GM15510 (cell line): ENCODE measurements around the gene NAPB.

ENCODE experiments used
- POLR2A ChIP-seq: IDR thresholded peaks from 3 replicates; pipeline ENCODE4 v1.6.1; 2011; ENCODE audit warnings: borderline replicate concordance; ENCODE audit not compliant: insufficient read length; ENCODE audit errors: extremely low read depth

The NAPB gene

DNA sequence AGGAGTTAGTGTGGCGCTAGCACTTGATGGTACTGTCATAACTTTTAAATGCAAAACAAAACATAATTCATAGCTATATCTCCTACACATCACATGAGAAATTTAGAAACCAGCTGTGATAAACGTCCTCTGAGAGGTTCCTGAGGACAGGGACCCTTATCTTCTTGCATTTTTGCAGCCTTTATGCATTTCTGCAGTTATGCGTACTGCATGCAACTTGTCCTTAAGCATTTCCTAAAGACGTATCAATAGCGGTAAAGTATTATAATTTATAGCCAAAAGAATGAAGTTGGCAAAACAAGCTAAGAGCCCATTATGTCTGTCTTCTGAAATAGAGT lies 1.7 kb downstream of the NAPB start:
- TF ChIP-seq POLR2A, result no peak

DNA sequence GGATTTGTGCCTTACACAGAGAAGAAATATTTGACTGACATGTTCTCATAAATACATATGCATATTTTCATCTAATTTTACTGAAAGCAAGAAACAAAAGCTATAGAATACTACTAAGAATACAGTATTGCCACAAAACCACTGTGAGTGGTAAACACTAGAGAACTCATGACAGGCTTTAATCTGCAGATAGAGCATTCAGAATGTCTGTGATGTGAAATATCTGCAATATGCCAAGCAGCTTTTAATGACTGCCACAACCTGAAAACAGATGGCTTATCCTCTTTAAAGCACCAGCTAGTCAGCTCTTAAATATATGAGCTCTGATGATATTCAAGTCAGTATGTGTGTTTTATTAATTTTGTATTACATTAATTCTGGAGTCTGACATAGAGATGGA lies 3.4 kb downstream of the NAPB start:
- no peak for TF ChIP-seq POLR2A

DNA sequence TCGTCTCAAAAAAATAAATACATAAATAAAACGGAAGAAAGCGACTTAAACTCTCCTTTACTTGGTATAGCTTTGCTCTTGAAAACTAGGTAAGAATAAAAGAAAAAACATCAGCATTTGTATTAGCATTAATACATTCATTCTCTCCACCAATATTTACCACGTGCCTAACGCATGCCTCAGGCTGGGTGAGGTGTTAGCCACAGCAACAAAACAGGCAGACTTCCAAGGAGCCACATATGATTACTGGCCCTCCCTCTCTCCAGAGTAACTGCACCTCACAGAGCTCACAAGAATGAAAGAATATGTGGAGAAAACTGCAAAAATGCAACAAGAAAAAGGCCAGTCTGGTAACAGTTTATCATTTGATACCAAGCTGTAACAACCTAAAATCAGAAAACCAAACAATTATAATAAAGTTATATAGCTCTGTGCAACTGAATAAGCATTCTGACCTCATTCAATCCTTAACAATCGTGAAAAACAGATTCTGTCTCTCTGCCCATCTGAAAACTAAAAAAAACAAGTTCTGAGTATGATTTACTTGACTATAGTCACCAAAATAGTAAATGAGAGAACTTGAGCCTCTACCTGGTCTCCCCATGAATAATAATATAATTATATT lies 5.2 kb downstream of the NAPB start:
- no peak for TF ChIP-seq POLR2A

DNA sequence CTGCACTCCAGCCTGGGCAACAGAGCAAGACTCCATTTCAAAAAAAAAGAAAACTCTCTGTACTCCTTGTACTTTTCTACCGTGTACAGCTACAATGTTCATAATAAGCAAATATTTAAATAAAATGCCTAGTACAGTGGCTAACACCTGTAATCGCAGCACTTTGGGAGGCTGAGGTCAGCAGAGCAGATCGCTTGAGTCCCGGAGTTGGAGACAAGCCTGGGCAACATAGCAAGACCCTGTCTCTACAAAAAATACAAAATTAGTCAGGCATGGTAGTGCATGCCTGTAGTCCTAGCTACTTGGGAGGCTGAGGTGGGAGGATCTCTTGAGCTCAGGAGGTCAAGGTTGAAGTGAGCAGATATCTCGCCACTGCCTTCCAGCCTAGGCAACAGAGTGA lies 5.7 kb downstream of the NAPB start:
- TF ChIP-seq POLR2A, result no peak

DNA sequence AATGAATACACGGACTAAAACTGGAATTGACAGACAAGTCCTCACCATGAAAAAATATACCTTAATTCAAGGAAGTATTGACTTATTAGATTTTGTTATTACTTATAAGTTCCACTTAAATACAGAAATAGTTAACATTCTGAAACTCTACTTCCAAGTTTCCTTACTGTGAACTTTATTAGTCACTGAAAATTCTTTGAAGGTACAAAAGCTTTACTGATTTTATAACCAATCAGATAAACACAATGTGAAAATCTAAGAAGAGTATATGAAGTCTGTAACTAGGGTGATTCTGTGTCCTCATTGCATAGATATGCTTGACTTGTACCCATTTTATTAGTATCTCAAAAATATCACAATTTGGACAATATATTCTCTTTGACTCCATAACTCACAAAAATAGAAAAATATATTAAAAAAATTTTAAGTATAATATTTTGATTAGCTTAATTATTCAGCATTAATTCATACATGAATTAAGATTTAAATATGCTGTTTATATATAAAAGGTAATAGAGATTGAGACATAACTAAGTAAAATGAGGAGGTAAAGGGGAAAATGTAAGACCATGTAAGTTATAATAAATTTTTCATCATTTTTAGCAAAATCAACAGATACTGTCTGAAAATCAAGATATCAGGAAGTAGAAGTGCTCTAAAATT lies 6.6 kb downstream of the NAPB start:
- TF ChIP-seq POLR2A, result no peak

DNA sequence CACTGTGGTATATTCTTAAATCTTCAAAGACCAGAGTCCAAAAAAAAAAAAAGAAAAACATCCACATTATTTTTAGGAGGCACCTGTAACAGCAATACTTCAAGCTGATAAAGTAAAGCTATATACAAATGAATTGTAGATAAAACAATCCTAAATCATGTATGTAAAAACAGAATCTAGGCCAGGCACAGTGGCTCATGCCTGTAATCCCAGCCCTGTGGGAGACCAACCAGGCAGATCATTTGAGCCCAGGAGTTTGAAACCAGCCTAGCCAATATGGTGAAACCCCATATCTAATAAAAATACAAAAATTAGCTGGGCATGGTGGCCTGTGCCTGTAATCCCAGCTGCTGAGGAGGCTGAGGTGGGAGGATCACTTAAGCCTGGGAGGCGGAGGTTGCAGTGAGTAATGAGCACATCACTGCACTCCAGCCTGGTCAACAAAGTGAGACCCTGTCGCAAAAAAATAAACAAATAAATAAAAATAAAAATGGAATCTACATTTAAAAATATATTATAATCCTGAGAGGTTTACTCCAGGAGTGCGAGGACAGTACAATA lies 7.3 kb downstream of the NAPB start:
- TF ChIP-seq POLR2A, result no peak

DNA sequence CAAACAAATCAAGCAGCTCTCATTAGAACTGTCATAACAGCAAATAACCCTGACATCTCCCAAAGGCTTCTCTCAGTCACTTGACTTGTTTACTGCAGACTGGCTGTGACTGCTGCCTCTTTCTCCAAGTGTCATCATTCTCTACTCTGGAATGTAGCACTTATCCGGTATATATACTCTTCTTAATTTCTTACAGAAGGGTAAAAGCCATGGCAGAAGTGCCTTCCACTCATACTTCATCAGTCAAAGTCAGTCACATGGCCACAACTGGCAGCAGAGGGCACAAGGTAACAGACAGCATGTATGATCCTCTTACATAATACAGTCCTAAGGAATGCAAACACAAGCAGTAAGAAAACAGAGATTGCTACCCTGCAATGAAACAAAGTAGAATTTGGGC lies 9.3 kb downstream of the NAPB start:
- TF ChIP-seq POLR2A, result no peak

DNA sequence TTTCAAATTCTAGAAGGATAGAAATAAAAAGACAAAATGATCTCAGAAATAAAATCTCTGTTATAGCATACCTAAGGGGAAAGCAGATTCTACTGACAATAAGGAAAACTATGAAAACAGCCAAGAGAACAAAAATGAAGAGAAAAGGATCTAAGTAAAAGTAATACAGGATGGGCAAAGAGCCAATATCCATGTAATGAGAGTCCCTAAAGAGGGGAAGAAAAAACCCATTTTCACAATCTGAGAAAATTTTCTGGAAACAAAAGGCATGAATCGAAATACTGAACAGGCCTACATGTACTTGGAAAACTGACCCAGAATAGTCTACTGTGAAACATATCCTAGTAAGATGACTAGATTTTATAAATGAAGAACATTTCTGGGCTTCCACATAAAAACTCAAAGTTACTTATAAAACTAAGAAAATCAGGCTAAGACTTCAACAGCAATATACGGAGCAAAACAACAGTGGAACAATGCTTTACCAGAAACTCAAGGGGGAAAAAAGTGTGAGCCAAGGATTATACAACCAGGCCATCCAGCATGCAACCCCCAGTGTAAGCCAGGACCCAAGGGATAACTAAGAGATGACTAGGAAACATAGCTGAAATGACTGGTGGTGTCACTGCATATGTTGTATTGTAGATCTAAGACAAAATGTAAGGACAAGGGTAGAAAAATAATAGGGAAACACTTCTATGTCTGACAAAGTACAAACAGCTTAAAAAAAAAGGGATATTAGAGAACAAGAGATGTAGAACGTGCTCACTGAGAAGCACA lies 10.2 kb downstream of the NAPB start:
- TF ChIP-seq POLR2A, result no peak

DNA sequence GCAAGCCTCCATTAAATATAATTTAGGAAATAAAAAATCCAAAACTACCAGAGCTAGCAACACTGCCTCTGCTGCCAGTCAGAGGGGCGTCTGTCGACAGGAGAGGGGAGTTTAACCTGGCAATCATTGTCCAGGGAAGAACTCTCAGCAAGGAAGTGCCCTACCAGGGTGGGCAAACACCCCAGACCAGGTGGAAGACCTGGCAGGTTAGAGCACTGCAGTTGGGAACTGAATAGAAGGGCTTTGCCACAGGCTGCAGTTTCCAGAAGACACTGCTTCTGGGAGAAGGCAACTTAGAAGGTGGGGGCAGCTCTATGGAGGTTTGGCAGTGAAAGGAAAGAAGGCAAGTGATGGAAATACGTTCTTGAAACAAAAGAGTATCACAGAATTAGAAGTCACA lies 11.5 kb downstream of the NAPB start:
- TF ChIP-seq POLR2A, result no peak

DNA sequence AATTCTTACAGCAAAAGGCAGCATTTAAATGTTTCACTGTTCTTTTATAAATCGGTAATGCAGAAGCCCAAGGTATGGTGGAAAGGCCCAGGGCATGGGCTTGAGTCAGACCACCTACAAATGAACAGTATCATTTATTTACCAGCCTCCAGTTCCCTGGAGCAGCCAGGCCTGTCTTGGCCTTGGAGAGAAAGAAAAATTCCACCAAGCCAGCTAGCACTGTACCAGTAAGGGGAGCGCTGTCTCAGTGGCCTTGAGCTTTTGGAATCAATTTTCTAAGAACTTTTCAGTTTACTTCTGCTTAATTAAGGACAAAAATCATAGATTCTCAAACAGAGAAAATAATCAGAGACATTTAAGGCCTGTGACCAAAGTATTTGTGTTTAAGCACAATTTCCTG lies 12.3 kb downstream of the NAPB start:
- TF ChIP-seq POLR2A, result no peak

DNA sequence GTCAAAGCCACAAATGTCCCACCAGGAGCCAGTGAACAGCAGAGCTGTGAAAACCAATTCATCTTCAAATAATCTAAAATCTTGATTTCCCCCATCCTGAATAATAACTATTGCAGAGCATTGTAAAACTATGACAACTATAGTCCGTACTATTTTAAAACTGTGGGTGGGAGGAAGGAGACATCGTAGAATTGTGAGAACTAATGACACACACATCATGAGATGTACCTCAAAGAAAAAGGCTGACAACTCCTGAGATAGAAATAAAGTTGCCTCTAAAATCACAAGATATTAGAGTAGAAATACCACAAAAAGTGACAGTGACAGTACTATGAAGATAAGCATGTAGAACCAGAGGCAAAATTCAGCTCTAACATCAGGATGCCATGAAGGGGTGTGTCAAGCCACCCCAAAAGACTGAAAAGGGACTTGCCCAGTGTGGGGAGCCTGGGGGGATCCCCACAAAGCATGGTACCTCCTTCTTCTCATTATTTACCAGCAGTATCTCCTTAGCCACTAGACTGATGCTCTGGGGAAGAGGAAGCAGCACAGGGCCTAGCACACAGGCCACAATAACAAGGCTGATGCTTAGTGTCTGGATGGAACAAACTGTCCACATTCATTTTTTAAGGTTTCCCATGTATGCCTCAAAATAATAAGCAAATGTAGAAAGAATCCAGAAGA lies 13.4 kb downstream of the NAPB start:
- no peak for TF ChIP-seq POLR2A

DNA sequence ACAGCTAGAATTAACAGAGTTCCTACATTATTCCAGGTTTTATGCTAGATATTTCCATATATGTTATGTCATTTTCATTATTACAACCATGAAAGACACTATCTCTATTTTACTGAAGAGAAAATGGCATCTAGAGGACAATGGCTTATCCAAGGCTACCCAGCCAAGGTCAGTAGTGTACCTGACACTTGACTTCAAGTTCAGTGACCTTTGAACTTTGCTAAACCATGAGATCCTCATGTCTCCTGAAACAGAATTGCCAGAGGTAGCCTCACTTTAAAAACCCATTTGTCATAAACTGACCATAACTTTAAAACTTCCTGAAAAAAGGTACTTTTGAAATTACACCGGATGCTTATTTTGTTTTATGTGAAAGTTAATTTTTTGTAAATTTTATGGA lies 14.4 kb downstream of the NAPB start:
- TF ChIP-seq POLR2A, result no peak

DNA sequence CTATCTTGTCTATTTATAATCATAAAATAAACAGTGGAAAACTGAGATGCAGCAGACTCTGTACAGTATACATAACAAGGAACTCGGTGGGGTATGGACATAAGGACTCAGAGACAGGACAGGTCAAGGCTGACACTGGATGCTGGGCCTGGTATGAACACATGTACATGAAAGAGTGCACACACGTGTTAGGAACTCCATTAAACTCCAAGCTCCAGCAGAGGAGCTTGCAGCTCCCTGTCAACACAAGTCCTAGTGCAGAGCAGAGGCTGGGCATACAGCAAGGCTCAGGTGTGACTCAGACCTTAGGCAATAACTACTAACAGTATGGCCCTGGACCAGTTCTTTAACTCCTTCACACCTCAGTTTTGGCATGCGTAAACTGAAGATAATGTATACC lies 17.1 kb downstream of the NAPB start:
- TF ChIP-seq POLR2A, result no peak

DNA sequence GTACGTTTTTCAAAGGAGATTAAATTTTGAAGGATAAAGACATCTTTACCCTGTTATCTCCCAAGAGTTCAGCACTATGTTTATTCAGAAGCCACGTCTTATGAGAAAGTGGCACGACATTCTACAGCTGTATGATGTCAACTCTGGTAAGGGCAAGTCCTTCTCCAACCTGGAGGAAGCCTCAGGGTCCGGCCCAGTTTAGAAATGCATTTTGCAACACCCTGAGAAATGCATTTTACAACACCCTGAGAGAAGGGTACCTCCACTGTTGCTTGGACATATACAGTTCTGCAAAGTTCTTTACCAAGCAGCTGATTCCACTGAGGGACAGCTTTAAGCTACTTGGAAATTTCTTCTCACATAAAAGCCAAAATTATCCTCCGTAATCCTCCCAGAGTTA lies 17.5 kb downstream of the NAPB start:
- no peak for TF ChIP-seq POLR2A

DNA sequence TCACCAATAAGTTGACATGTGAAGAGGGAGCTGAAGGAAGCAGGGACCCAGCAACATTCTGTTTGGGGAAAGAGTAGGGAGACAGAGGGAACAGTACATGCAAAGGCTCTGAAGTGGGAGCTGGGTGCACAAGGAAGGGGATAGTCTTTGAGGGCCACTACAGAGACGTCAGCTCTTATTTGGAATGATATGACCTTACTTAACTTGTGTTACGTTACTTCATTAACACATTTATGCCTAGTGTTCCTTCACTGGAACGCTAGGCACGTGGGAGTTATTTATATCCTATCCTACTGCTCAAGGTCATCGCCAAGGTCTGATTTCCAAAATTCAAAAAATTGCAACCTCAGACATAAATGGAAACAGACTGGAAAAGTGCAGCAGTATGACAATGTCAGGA lies 20.2 kb downstream of the NAPB start:
- TF ChIP-seq POLR2A, result no peak
